SU-DHL-6 (cell line): ENCODE results near the gene EPB41L1.

Experiments used
- H2AFZ ChIP-seq: fragments of 200-600 bp; sonication (generic); 2 replicates; pipeline ENCODE4 v1.6.1; 2014; ENCODE audit warnings: low read depth, mild to moderate bottlenecking, moderate library complexity, mixed read lengths, antibody characterized with exemption, low read length; ENCODE audit not compliant: severe bottlenecking
- H3F3A ChIP-seq: fragments of 200-600 bp; shearing (Covaris generic); 2 replicates; pipeline ENCODE4 v1.6.0; 2016; ENCODE audit warnings: antibody characterized with exemption, mild to moderate bottlenecking; ENCODE audit not compliant: insufficient read depth
- H3K27ac ChIP-seq: fragments of 200-600 bp; sonication (generic); 2 replicates; pipeline ENCODE4 v1.5.1; 2016; ENCODE audit warnings: low read depth, mild to moderate bottlenecking, low read length, moderate library complexity, mixed read lengths
- H3K27me3 ChIP-seq: fragments of 200-600 bp; sonication (generic), shearing (Covaris generic); 2 replicates; pipeline ENCODE4 v1.6.0; 2014; ENCODE audit warnings: mild to moderate bottlenecking, low read length
- H3K36me3 ChIP-seq: fragments of 200-600 bp; sonication (generic); 2 replicates; pipeline ENCODE4 v1.6.1; 2014; ENCODE audit warnings: mild to moderate bottlenecking, low read length, mixed read lengths
- H3K4me2 ChIP-seq: fragments of 300-600, 200-600 bp; shearing (Covaris generic), sonication (generic); 2 replicates; pipeline ENCODE4 v1.6.0; 2014; ENCODE audit warnings: low read length, low read depth, mild to moderate bottlenecking; ENCODE audit not compliant: poor library complexity, severe bottlenecking
- H3K4me3 ChIP-seq: fragments of 200-600 bp; sonication (generic); 2 replicates; pipeline ENCODE4 v1.5.1; 2014; ENCODE audit warnings: antibody characterized with exemption, low read length, mild to moderate bottlenecking, mixed read lengths; ENCODE audit not compliant: insufficient read depth, poor library complexity, severe bottlenecking
- H3K79me2 ChIP-seq: fragments of 200-600 bp; sonication (generic); 2 replicates; pipeline ENCODE4 v1.6.1; 2014; ENCODE audit warnings: mild to moderate bottlenecking, low read length, moderate library complexity; ENCODE audit not compliant: insufficient read depth
- H3K9ac ChIP-seq: fragments of 200-600 bp; sonication (generic); 2 replicates; pipeline ENCODE4 v1.7.0; 2014; ENCODE audit warnings: mild to moderate bottlenecking, low read length
- H3K9me2 ChIP-seq: fragments of 200-600 bp; sonication (generic); replicated peaks from 2 replicates; pipeline ENCODE4 v1.6.1; 2014; ENCODE audit warnings: low read length; ENCODE audit not compliant: insufficient read depth
- H3K9me3 ChIP-seq: fragments of 200-600 bp; sonication (generic); 2 replicates; pipeline ENCODE4 v1.6.1; 2014; ENCODE audit warnings: low read length, mixed read lengths; ENCODE audit not compliant: insufficient read depth
- H4K20me1 ChIP-seq: fragments of 200-600 bp; sonication (generic); 2 replicates; pipeline ENCODE4 v1.6.1; 2014; ENCODE audit warnings: low read depth, mild to moderate bottlenecking, antibody characterized with exemption, low read length, moderate library complexity, mixed read lengths
- EZH2phosphoT487 ChIP-seq: fragments of 200-600 bp; sonication (generic), shearing (Covaris generic); conservative IDR thresholded peaks from 2 replicates; pipeline ENCODE4 v1.6.1; 2018; ENCODE audit warnings: mild to moderate bottlenecking, antibody characterized with exemption, low read length, moderate library complexity, mixed read lengths
- TF ChIP-seq, protein P1 (sequence below): fragments of 200-600 bp; sonication (generic); IDR thresholded peaks from one replicate; pipeline ENCODE4 v1.5.1; 2017; ENCODE audit warnings: antibody characterized with exemption, mild to moderate bottlenecking, low read length, moderate library complexity; ENCODE audit not compliant: insufficient read depth, poor library complexity, severe bottlenecking

The EPB41L1 gene

GRCh38 chr20:36110994-36111393 is 43.5 kb upstream of the EPB41L1 start:
- H3K27ac ChIP-seq: no peak overlapping the region

DNA sequence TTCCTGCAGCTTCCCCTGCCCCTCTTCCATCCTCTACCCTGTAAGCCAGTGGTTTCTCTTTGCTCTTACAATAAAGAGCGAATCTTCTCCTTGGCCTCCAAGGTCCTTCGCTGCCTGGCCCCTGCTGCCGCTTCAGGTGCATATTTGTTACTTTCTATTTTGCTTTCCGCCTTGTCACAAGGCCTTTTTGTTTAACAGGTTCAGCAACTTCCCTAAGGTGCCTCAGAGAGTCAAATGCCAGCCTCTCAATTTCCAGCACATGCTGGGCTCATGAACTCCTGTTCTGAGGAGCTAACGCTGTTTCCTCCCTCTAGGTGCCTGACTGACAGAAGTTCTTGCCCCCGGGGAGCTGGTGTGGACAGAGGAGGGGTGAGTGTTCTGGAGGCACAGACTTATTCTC is 42.4 kb upstream of the EPB41L1 start:
- Histone ChIP-seq H3K79me2 (no peaks in the 10 kb centered on the region), H3F3A (no peaks in the 10 kb centered on the region), H3K36me3 (no peaks in the 10 kb centered on the region), H3K9ac (no peak overlapping the region), H3K9me2 (no peaks in the 10 kb centered on the region), H3K27ac (no peak overlapping the region), H3K9me3 (no peaks in the 10 kb centered on the region), H3K27me3 (no peaks in the 10 kb centered on the region), H3K4me2 (no peak overlapping the region), H2AFZ (no peak overlapping the region), H4K20me1 (no peaks in the 10 kb centered on the region), H3K4me3 (no peak overlapping the region)
- TF ChIP-seq EZH2phosphoT487: no peak
- TF ChIP-seq, protein P1, sequence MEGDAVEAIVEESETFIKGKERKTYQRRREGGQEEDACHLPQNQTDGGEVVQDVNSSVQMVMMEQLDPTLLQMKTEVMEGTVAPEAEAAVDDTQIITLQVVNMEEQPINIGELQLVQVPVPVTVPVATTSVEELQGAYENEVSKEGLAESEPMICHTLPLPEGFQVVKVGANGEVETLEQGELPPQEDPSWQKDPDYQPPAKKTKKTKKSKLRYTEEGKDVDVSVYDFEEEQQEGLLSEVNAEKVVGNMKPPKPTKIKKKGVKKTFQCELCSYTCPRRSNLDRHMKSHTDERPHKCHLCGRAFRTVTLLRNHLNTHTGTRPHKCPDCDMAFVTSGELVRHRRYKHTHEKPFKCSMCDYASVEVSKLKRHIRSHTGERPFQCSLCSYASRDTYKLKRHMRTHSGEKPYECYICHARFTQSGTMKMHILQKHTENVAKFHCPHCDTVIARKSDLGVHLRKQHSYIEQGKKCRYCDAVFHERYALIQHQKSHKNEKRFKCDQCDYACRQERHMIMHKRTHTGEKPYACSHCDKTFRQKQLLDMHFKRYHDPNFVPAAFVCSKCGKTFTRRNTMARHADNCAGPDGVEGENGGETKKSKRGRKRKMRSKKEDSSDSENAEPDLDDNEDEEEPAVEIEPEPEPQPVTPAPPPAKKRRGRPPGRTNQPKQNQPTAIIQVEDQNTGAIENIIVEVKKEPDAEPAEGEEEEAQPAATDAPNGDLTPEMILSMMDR: no peak

More at GRCh38 chr20:36110994-36111393, 43.5 kb upstream of the EPB41L1 start:
- H3K9ac ChIP-seq: no peak overlapping the region
- no peaks in the 10 kb centered on the region for H3K27me3 ChIP-seq
- H3K36me3 ChIP-seq: no peaks in the 10 kb centered on the region
- H3K4me3 ChIP-seq: no peak overlapping the region
- no peak overlapping the region for H3K4me2 ChIP-seq
- H4K20me1 ChIP-seq: no peaks in the 10 kb centered on the region
- H3F3A ChIP-seq: no peaks in the 10 kb centered on the region
- no peaks in the 10 kb centered on the region for H3K9me3 ChIP-seq
- H2AFZ ChIP-seq: no peak overlapping the region
- H3K9me2 ChIP-seq: no peaks in the 10 kb centered on the region
- TF ChIP-seq EZH2phosphoT487: no peak
- TF ChIP-seq, protein P1: no peak
- H3K79me2 ChIP-seq: no peaks in the 10 kb centered on the region

GRCh38 chr20:36113036-36113435 is 41.5 kb upstream of the EPB41L1 start:
- Histone ChIP-seq H3K9ac (no peak overlapping the region), H3K9me3 (no peaks in the 10 kb centered on the region), H3K27ac (no peak overlapping the region), H3K36me3 (no peaks in the 10 kb centered on the region), H3K4me2 (no peak overlapping the region), H3K4me3 (no peak overlapping the region), H3F3A (no peaks in the 10 kb centered on the region), H2AFZ (no peak overlapping the region), H3K27me3 (no peaks in the 10 kb centered on the region), H4K20me1 (no peaks in the 10 kb centered on the region), H3K79me2 (no peaks in the 10 kb centered on the region), H3K9me2 (no peaks in the 10 kb centered on the region)
- TF ChIP-seq, protein P1: no peak
- no peak for TF ChIP-seq EZH2phosphoT487
